A549 (cell line): ENCODE data around the gene CHTOP. TPM values are rescaled to one million over a fixed set of nuclear protein-coding genes. Genes with fewer than 3 reads are reported as not detected.

Experiments used
- ATAC-seq, 2 experiments: fragments of 200-7000 bp in 1 of 2; fragments of >200 bp in 1 of 2; cut with Nextera tagmentation in 1 of 2; cut with Tn5 transposase in 1 of 2; 3 replicates each; pipeline versions ENCODE4 v1.8.0 to v1.9.1; 2018 to 2020; ENCODE audit warnings: mild to moderate bottlenecking in 1 of 2, moderate library complexity in 1 of 2
- CTCF ChIA-PET: fragments of 300-600 bp; sonication (Branson Sonifier 250); formaldehyde crosslinking; extraction: SDS; loops from one replicate; lab custom pipeline; 2021; ENCODE audit warnings: antibody characterized with exemption, inconsistent platforms; lab: Yijun Ruan, JAX
- POLR2A ChIA-PET: fragments of 350-600 bp; formaldehyde crosslinking; extraction: SDS; loops from one replicate; lab custom pipeline; 2021; ENCODE audit warnings: antibody characterized with exemption, inconsistent platforms; lab: Yijun Ruan, JAX
- DNase-seq, 2 experiments: peaks; one replicate each; pipeline versions ENCODE4 v3.0.0 to v3.0.0-alpha.2; 2011 to 2016; ENCODE audit warnings: low read depth in 1 of 2, low spot score in 1 of 2
- FAIRE-seq: peaks from 2 replicates; lab custom pipeline; 2011; peaks lifted over from hg19 to GRCh38; lab: Jason Lieb, UNC
- H3K27ac ChIP-seq, 2 experiments: fragments of >200 bp; sonication (Bioruptor Twin); formaldehyde crosslinking; 3 replicates each; pipeline ENCODE4 v1.5.1; 2016 to 2017
- H3K4me1 ChIP-seq: fragments of >200 bp; sonication (Bioruptor Twin); formaldehyde crosslinking; 3 replicates; pipeline ENCODE4 v1.6.1; 2016
- H3K4me2 ChIP-seq: fragments of >200 bp; sonication (Bioruptor Twin); formaldehyde crosslinking; 3 replicates; pipeline ENCODE4 v1.6.1; 2016
- H3K4me3 ChIP-seq: fragments of >200 bp; sonication (Bioruptor Twin); formaldehyde crosslinking; 3 replicates; pipeline ENCODE4 v1.5.1; 2016
- H3K9me3 ChIP-seq: fragments of >200 bp; sonication (Bioruptor Twin); formaldehyde crosslinking; 3 replicates; pipeline ENCODE4 v1.6.1; 2016
- BHLHE40 ChIP-seq: IDR thresholded peaks from 2 replicates; pipeline ENCODE4 v1.6.1; 2012; ENCODE audit warnings: low read depth, low read length, inconsistent platforms
- CEBPB ChIP-seq, 2 experiments: fragments of >200 bp in 1 of 2; sonication (Bioruptor Twin) in 1 of 2; formaldehyde crosslinking in 1 of 2; IDR thresholded peaks; 2 replicates each; pipeline ENCODE4 v1.6.1; 2012 to 2016
- CHD4 ChIP-seq: fragments of 200-600 bp; sonication (generic); IDR thresholded peaks from 2 replicates; pipeline ENCODE4 v1.6.1; 2016; ENCODE audit warnings: antibody characterized with exemption, mild to moderate bottlenecking, borderline replicate concordance
- EHMT2 ChIP-seq: fragments of 200-600 bp; sonication (generic); IDR thresholded peaks from 2 replicates; pipeline ENCODE4 v1.6.1; 2016; ENCODE audit warnings: antibody characterized with exemption, low read depth, mild to moderate bottlenecking, moderate library complexity
- EP300 ChIP-seq, 2 experiments: fragments of >200 bp; sonication (Bioruptor Twin); formaldehyde crosslinking; IDR thresholded peaks; 2 replicates in 1 of 2; 3 replicates in 1 of 2; pipeline ENCODE4 v1.6.1; 2016 to 2017
- GATA3 ChIP-seq: IDR thresholded peaks from 2 replicates; pipeline ENCODE4 v1.6.1; 2012; ENCODE audit warnings: borderline replicate concordance
- HDAC2 ChIP-seq: fragments of 200-600 bp; sonication (generic); IDR thresholded peaks from 2 replicates; pipeline ENCODE4 v1.6.1; 2016
- HEYL ChIP-seq: fragments of 250-450 bp; sonication (Bioruptor Pico); IDR thresholded peaks from 2 replicates; pipeline ENCODE4 v1.8.0; 2021; ENCODE audit warnings: mild to moderate bottlenecking, moderate library complexity
- HOXA7 ChIP-seq: fragments of 250-450 bp; sonication (Bioruptor Pico); IDR thresholded peaks from 2 replicates; pipeline ENCODE4 v1.5.0; 2020; ENCODE audit warnings: mild to moderate bottlenecking, moderate library complexity
- HOXB5 ChIP-seq: fragments of 250-450 bp; sonication (Bioruptor Pico); IDR thresholded peaks from 2 replicates; pipeline ENCODE4 v1.5.0; 2020; ENCODE audit warnings: mild to moderate bottlenecking, moderate library complexity
- JUNB ChIP-seq: fragments of >200 bp; sonication (Bioruptor Twin); formaldehyde crosslinking; IDR thresholded peaks from 2 replicates; pipeline ENCODE4 v1.6.1; 2016
- MAX ChIP-seq: IDR thresholded peaks from 2 replicates; pipeline ENCODE4 v1.6.1; 2012
- NFE2L2 ChIP-seq: fragments of 150-350 bp; conservative IDR thresholded peaks from 2 replicates; pipeline ENCODE4 v1.6.1; 2014; ENCODE audit warnings: low read length
- NPAS2 ChIP-seq: fragments of 250-450 bp; sonication (Bioruptor Pico); IDR thresholded peaks from 2 replicates; pipeline ENCODE4 v1.8.0; 2022; ENCODE audit warnings: mild to moderate bottlenecking, moderate library complexity, borderline replicate concordance
- NR3C1 ChIP-seq: fragments of >200 bp; sonication (Bioruptor Twin); formaldehyde crosslinking; IDR thresholded peaks from 3 replicates; pipeline ENCODE4 v1.6.1; 2017
- PHF8 ChIP-seq: fragments of 200-600 bp; sonication (generic); IDR thresholded peaks from 2 replicates; pipeline ENCODE4 v1.6.1; 2016; ENCODE audit warnings: low read depth, mild to moderate bottlenecking, antibody characterized with exemption, moderate library complexity, borderline replicate concordance
- POLR2A ChIP-seq: IDR thresholded peaks from 2 replicates; pipeline ENCODE4 v1.6.1; 2012; ENCODE audit warnings: mild to moderate bottlenecking, low read length
- POLR2AphosphoS2 ChIP-seq: conservative IDR thresholded peaks from 2 replicates; pipeline ENCODE4 v1.6.1; 2012; ENCODE audit warnings: low read length, improper control_type of control experiment, inconsistent platforms
- RARB ChIP-seq: fragments of 250-450 bp; sonication (Bioruptor Pico); IDR thresholded peaks from 2 replicates; pipeline ENCODE4 v1.8.0; 2021; ENCODE audit warnings: mild to moderate bottlenecking, moderate library complexity
- REST ChIP-seq: fragments of 200-600 bp; sonication (generic); IDR thresholded peaks from 2 replicates; pipeline ENCODE4 v1.6.1; 2016; ENCODE audit warnings: antibody characterized with exemption, mild to moderate bottlenecking, moderate library complexity
- RFX5 ChIP-seq: fragments of 450-650 bp; IDR thresholded peaks from 2 replicates; pipeline ENCODE4 v1.7.1; 2014; ENCODE audit warnings: antibody characterized with exemption, mild to moderate bottlenecking, moderate library complexity
- RNF2 ChIP-seq: fragments of 200-600 bp; sonication (generic); IDR thresholded peaks from 2 replicates; pipeline ENCODE4 v1.6.1; 2016; ENCODE audit warnings: low read depth, mild to moderate bottlenecking, antibody characterized with exemption, moderate library complexity, borderline replicate concordance
- SMC3 ChIP-seq: fragments of >200 bp; sonication (Bioruptor Twin); formaldehyde crosslinking; IDR thresholded peaks from 3 replicates; pipeline ENCODE4 v1.6.1; 2018; ENCODE audit warnings: inconsistent platforms
- SREBF2 ChIP-seq: fragments of 450-650 bp; IDR thresholded peaks from 2 replicates; pipeline ENCODE4 v1.6.1; 2014; ENCODE audit warnings: mild to moderate bottlenecking, moderate library complexity
- TFCP2L1 ChIP-seq: fragments of 250-450 bp; sonication (Bioruptor Pico); IDR thresholded peaks from 2 replicates; pipeline ENCODE4 v1.5.0; 2021; ENCODE audit warnings: mild to moderate bottlenecking
- TP53 ChIP-seq: fragments of 250-450 bp; sonication (Bioruptor Pico); IDR thresholded peaks from 2 replicates; pipeline ENCODE4 v1.5.0; 2021; ENCODE audit warnings: mild to moderate bottlenecking, moderate library complexity
- ZC3H11A ChIP-seq: fragments of 450-650 bp; IDR thresholded peaks from 2 replicates; pipeline ENCODE4 v1.6.1; 2014; ENCODE audit warnings: antibody characterized with exemption, mild to moderate bottlenecking
- WGBS: methylation state at CpG from one replicate; pipeline ENCODE4 v1.1.6; 2017; ENCODE audit errors: missing lambda C conversion rate; 5-methylcytosine and 5-hydroxymethylcytosine counted together
- polyA plus RNA-seq, 4 experiments: library from polyadenylated mRNA; depleted of rRNA in 3 of 4; stranded (reverse); fragments of >200 nt; fragmentation: RNase III in 1 of 4; extraction: RNeasy Plus Mini Kit Qiagen cat#74134 plus additional on column Dnase treatment in 1 of 4; gene quantifications; 2 replicates in 3 of 4; 3 replicates in 1 of 4; pipeline ENCODE4 v1.2.3, GENCODE V29; 2011 to 2017
- TF ChIP-seq, protein P1 (sequence below): fragments of 150-350 bp; IDR thresholded peaks from 2 replicates; pipeline ENCODE4 v1.6.1; 2014; ENCODE audit warnings: low read depth, mild to moderate bottlenecking, low read length
- TF ChIP-seq, protein P2 (sequence below): fragments of >200 bp; sonication (Bioruptor Twin); formaldehyde crosslinking; IDR thresholded peaks from 3 replicates; pipeline ENCODE4 v1.6.1; 2016

CHTOP gene
- polyA plus RNA-seq, 2 of the 4 experiments (the other 2 are of a cell fraction): 79.2 to 98.1 TPM

- Histone ChIP-seq H3K4me2 (peak overlapping the region; percentile 86), H3K9me3 (no peaks in the 10 kb centered on the region), H3K27ac (peak overlapping the region; percentile 99 to 100), H3K4me3 (peak overlapping the region; percentile 90), H3K4me1 (peaks cover 26% of the 10 kb centered on the region)
- peak; percentile 57 to 62 for DNase-seq
- peak; percentile 51 to 55 for ATAC-seq
- ChIA-PET CTCF (interaction anchor here (1.0 to 3.4 kb wide), 9 partner anchors 9 to 280 kb away, joined by 3 to 32 read pairs (median 6); partner anchors contain the start of gene S100A16), POLR2A (interaction anchor here (0.7 to 2.6 kb wide), 28 partner anchors 9 to 357 kb away, joined by 3 to 49 read pairs (median 6); partner anchors contain the start of genes CREB3L4, DENND4B, ILF2 and INTS3)
- TF ChIP-seq GATA3 (no peak), BHLHE40 (no peak), TP53 (CRISPR knock-in tag) (0 out of 2 replicates have a peak, but pooled peaks have one; percentile 58), SREBF2 (no peak), MAX (no peak), RFX5 (no peak), CEBPB (IDR thresholded peaks at IDR 0.05) (no peak), POLR2A (0 out of 2 replicates have a peak, but pooled peaks have one; percentile 2), TFCP2L1 (CRISPR knock-in tag) (no peak), REST (no peak), EHMT2 (no peak), EP300 (IDR thresholded peaks at IDR 0.05) (no peak), HOXB5 (CRISPR knock-in tag) (no peak), NPAS2 (CRISPR knock-in tag) (no peak)
- WGBS: 18% methylated on average over 18 of the region's 18 CpGs
- no peak for FAIRE-seq
Measured at GRCh38 chr1:153633161-153633753, 609 bp upstream of the CHTOP start.

GRCh38 chr1:153635872-153636271 lies 2.0 kb downstream of the CHTOP start:
- H3K4me2 ChIP-seq: peak overlapping the region; percentile 98
- 81% methylated on average over 7 of the region's 7 CpGs for WGBS
- ChIA-PET POLR2A (interaction anchor here (2.5 to 2.6 kb wide), 2 partner anchors 9 to 22 kb away, joined by 48 to 49 read pairs; partner anchors contain the start of genes S100A14 and S100A16), CTCF (interaction anchor here (0.6 to 3.4 kb wide), 4 partner anchors 15 to 102 kb away, joined by 3 to 32 read pairs (median 16); no protein-coding TSS in a partner anchor)
- H3K4me3 ChIP-seq: peak overlapping the region; percentile 90
- H3K4me1 ChIP-seq: peaks cover 25% of the 10 kb centered on the region
- no peak for TF ChIP-seq CHD4
- TF ChIP-seq NR3C1: no peak
- TF ChIP-seq RARB (CRISPR knock-in tag): no peak
- TF ChIP-seq, protein P1, sequence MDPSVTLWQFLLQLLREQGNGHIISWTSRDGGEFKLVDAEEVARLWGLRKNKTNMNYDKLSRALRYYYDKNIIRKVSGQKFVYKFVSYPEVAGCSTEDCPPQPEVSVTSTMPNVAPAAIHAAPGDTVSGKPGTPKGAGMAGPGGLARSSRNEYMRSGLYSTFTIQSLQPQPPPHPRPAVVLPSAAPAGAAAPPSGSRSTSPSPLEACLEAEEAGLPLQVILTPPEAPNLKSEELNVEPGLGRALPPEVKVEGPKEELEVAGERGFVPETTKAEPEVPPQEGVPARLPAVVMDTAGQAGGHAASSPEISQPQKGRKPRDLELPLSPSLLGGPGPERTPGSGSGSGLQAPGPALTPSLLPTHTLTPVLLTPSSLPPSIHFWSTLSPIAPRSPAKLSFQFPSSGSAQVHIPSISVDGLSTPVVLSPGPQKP: no peak
- no peak for TF ChIP-seq SMC3
- no peak for TF ChIP-seq HEYL (CRISPR knock-in tag)
- TF ChIP-seq, protein P2, sequence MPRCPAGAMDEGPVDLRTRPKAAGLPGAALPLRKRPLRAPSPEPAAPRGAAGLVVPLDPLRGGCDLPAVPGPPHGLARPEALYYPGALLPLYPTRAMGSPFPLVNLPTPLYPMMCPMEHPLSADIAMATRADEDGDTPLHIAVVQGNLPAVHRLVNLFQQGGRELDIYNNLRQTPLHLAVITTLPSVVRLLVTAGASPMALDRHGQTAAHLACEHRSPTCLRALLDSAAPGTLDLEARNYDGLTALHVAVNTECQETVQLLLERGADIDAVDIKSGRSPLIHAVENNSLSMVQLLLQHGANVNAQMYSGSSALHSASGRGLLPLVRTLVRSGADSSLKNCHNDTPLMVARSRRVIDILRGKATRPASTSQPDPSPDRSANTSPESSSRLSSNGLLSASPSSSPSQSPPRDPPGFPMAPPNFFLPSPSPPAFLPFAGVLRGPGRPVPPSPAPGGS: no peak
- TF ChIP-seq BHLHE40: no peak
- no peak for TF ChIP-seq JUNB
- no peak for TF ChIP-seq PHF8
- no peak for TF ChIP-seq RNF2
- TF ChIP-seq POLR2AphosphoS2: no peak
- TF ChIP-seq HOXA7 (CRISPR knock-in tag): no peak
- TF ChIP-seq HDAC2: no peak
- TF ChIP-seq MAX: no peak
- TF ChIP-seq ZC3H11A: no peak
- TF ChIP-seq RFX5: no peak
- no peak for TF ChIP-seq NFE2L2
- DNase-seq (no peak), ATAC-seq (no peak), FAIRE-seq (no peak)
- H3K27ac ChIP-seq: peak overlapping the region in 1 of 2 experiments; percentile 99; a peak in 2 of 6 replicates
- no peaks in the 10 kb centered on the region for H3K9me3 ChIP-seq
